PC-3 (cell line): ENCODE measurements around the gene ETV3. TPM values are rescaled to one million over a fixed set of nuclear protein-coding genes. Genes with fewer than 3 reads are reported as not detected.

Source experiments
- ATAC-seq: fragments of 200-7000 bp; cut with Tn5 transposase; 2 replicates; pipeline ENCODE4 v1.9.1; 2020; ENCODE audit warnings: mild to moderate bottlenecking, moderate library complexity
- BruUV-seq: library from RNA; stranded (reverse); fragments of 400-500 nt; replicated peaks from 2 replicates; lab custom pipeline; 2021; lab: Mats Ljungman, UMichigan
- CTCF ChIA-PET: fragments of 300-600 bp; sonication (Branson Sonifier 250); formaldehyde crosslinking; loops from one replicate; lab custom pipeline; 2022; ENCODE audit warnings: antibody characterized with exemption; lab: Charles Lee
- POLR2A ChIA-PET: fragments of 300-600 bp; sonication (Branson Sonifier 250); formaldehyde crosslinking; loops from one replicate; lab custom pipeline; 2022; ENCODE audit warnings: antibody characterized with exemption; ENCODE audit not compliant: unreplicated experiment; lab: Charles Lee
- DNase-seq: peaks from one replicate; pipeline ENCODE4 v3.0.0-alpha.2; 2015
- H2AFZ ChIP-seq: fragments of 300-600 bp; sonication (generic); 2 replicates; pipeline ENCODE4 v1.6.0; 2016; ENCODE audit warnings: antibody characterized with exemption, low read length
- H3F3A ChIP-seq: fragments of 300-600 bp; sonication (generic); one replicate; pipeline ENCODE4 v1.6.0; 2017; ENCODE audit warnings: antibody characterized with exemption, low read length, control low read depth, mild to moderate bottlenecking; ENCODE audit not compliant: unreplicated experiment
- H3K27ac ChIP-seq: fragments of 300-600 bp; sonication (generic); 2 replicates; pipeline ENCODE4 v1.5.1; 2016; ENCODE audit warnings: mild to moderate bottlenecking, low read length
- H3K27me3 ChIP-seq: fragments of 300-600 bp; sonication (generic); 2 replicates; pipeline ENCODE4 v1.6.1; 2016; ENCODE audit warnings: low read length, mixed read lengths
- H3K36me3 ChIP-seq: fragments of 300-600 bp; sonication (generic); 2 replicates; pipeline ENCODE4 v1.6.1; 2016; ENCODE audit warnings: low read depth, mixed run types, low read length, mixed read lengths
- H3K4me1 ChIP-seq: fragments of 300-600 bp; sonication (generic); 2 replicates; pipeline ENCODE4 v1.5.1; 2016; ENCODE audit warnings: low read length; ENCODE audit not compliant: insufficient read depth
- H3K4me2 ChIP-seq: fragments of 300-600 bp; sonication (generic); 2 replicates; pipeline ENCODE4 v1.6.0; 2016; ENCODE audit warnings: low read length
- H3K4me3 ChIP-seq: fragments of 300-600 bp; sonication (generic); 2 replicates; pipeline ENCODE4 v1.5.1; 2016; ENCODE audit warnings: mild to moderate bottlenecking, low read length, mixed read lengths
- H3K79me2 ChIP-seq: fragments of 300-600 bp; sonication (generic); 2 replicates; pipeline ENCODE4 v1.6.1; 2017; ENCODE audit warnings: low read length, mixed read lengths
- H3K9ac ChIP-seq: fragments of 300-600 bp; sonication (generic); 2 replicates; pipeline ENCODE4 v1.6.0; 2016; ENCODE audit warnings: mild to moderate bottlenecking, low read length
- H3K9me2 ChIP-seq: fragments of 300-600 bp; sonication (generic); replicated peaks from 2 replicates; pipeline ENCODE4 v1.6.1; 2016; ENCODE audit warnings: mixed run types, low read length, mixed read lengths
- H3K9me3 ChIP-seq: fragments of 300-600 bp; sonication (generic); 2 replicates; pipeline ENCODE4 v1.6.1; 2016; ENCODE audit warnings: low read length, mixed read lengths
- H4K20me1 ChIP-seq: fragments of 300-600 bp; sonication (generic); 2 replicates; pipeline ENCODE4 v1.6.1; 2016; ENCODE audit warnings: low read length, mixed read lengths
- EZH2 ChIP-seq: fragments of 300-600 bp; sonication (generic); IDR thresholded peaks from one replicate; pipeline ENCODE4 v1.6.1; 2017; ENCODE audit warnings: antibody characterized with exemption, mild to moderate bottlenecking, low read length; ENCODE audit not compliant: unreplicated experiment
- EZH2phosphoT487 ChIP-seq: fragments of 300-600 bp; sonication (generic); IDR thresholded peaks from 2 replicates; pipeline ENCODE4 v1.6.1; 2018; ENCODE audit warnings: mild to moderate bottlenecking, antibody characterized with exemption, low read length, borderline replicate concordance
- intact Hi-C: fragments of 100-400 bp; cut with micrococcal nuclease; formaldehyde crosslinking; loops from 2 replicates; pipeline ENCODE4 v1.9.0; 2023
- total RNA-seq: library from RNA; depleted of rRNA; stranded (reverse); fragments of >200 nt; gene quantifications from 2 replicates; pipeline ENCODE4 v1.2.3, GENCODE V29; 2014
- TF ChIP-seq, protein P1 (sequence below): fragments of 300-600 bp; sonication (generic); conservative IDR thresholded peaks from 2 replicates; pipeline ENCODE4 v1.5.1; 2017; ENCODE audit warnings: antibody characterized with exemption, low read depth, mild to moderate bottlenecking, low read length

ETV3 gene
- total RNA-seq, 1 experiment from 2014 or later, result 12.2 TPM

DNA sequence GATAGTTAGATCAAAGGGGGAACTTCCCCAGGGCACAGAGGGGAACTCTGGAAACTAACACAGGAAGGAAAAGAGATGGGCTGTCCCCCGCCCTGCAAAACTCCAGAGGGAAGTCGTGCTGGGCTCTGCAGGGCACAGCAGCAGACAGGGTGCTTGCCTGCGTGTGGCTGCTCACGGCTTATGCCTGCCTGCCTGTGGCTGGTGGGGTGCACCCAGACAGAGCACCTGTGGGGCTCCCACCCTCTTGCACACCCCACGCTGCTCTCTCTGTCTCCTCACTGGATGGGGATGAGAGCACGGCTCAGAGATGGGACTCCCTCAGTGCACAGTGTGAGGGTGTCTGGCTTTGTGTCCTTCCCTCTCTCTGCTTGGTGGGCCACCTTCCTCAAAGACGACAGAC lies 25.1 kb downstream of the ETV3 start:
- DNase-seq (no peak), ATAC-seq (no peak)
- Histone ChIP-seq H3F3A (no peaks in the 10 kb centered on the region), H3K4me3 (no peak overlapping the region), H3K9me2 (no peaks in the 10 kb centered on the region), H3K27ac (no peak overlapping the region), H3K36me3 (no peaks in the 10 kb centered on the region), H4K20me1 (no peaks in the 10 kb centered on the region), H2AFZ (no peak overlapping the region), H3K4me1 (no peaks in the 10 kb centered on the region), H3K27me3 (peaks cover 32% of the 10 kb centered on the region), H3K4me2 (no peak overlapping the region), H3K79me2 (no peaks in the 10 kb centered on the region), H3K9ac (no peak overlapping the region), H3K9me3 (no peaks in the 10 kb centered on the region)
- CTCF ChIA-PET, result no interaction called here
- BruUV-seq, result no TSS peak
- intact Hi-C loops, result no loop called here
- POLR2A ChIA-PET, result no interaction called here
- TF ChIP-seq, protein P1, sequence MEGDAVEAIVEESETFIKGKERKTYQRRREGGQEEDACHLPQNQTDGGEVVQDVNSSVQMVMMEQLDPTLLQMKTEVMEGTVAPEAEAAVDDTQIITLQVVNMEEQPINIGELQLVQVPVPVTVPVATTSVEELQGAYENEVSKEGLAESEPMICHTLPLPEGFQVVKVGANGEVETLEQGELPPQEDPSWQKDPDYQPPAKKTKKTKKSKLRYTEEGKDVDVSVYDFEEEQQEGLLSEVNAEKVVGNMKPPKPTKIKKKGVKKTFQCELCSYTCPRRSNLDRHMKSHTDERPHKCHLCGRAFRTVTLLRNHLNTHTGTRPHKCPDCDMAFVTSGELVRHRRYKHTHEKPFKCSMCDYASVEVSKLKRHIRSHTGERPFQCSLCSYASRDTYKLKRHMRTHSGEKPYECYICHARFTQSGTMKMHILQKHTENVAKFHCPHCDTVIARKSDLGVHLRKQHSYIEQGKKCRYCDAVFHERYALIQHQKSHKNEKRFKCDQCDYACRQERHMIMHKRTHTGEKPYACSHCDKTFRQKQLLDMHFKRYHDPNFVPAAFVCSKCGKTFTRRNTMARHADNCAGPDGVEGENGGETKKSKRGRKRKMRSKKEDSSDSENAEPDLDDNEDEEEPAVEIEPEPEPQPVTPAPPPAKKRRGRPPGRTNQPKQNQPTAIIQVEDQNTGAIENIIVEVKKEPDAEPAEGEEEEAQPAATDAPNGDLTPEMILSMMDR, result no peak
- TF ChIP-seq EZH2phosphoT487 (no peak), EZH2 (no peak)

DNA sequence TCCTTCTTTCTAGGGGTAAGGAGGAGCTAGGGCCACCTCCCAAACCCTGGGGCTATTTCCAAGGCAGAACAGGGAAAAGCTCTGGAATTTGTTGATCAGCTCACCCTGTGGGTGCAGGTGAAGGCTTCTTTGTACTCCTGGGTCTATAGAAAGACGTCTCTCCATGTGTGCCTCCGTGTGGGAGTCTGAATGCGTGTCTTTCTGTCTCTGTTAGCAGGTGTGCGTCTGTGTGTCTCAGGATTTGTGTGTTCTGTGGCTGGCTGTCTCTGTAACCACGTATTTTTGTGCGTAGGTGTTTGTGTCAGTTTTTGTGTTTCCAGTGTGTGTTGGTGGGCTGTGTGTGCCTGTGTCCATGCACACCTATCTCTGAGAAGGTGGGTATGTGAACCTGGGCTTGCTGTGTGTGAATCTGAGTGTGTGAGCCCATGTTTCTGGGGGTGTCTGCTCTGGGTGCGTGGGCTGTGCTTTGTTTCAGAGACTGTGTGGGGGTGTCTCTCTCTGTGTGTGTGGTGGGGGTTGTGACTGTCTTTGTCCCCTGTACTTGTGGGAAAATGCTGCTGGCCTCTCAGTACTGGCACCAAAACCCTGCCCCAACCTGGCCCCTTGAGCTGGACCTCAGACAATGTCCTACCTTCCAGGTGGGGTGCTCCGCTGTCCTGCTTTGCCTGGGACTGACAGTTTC lies 25.9 kb downstream of the ETV3 start:
- no peaks in the 10 kb centered on the region for H3K9me3 ChIP-seq
- no peaks in the 10 kb centered on the region for H3K79me2 ChIP-seq
- no peak overlapping the region for H3K4me2 ChIP-seq
- H3K9ac ChIP-seq, result no peak overlapping the region
- peaks cover 32% of the 10 kb centered on the region for H3K27me3 ChIP-seq
- no peaks in the 10 kb centered on the region for H3K9me2 ChIP-seq
- H3K36me3 ChIP-seq, result no peaks in the 10 kb centered on the region
- no peak overlapping the region for H3K4me3 ChIP-seq
- H2AFZ ChIP-seq, result no peak overlapping the region
- intact Hi-C loops, result no loop called here
- H3K4me1 ChIP-seq, result no peaks in the 10 kb centered on the region
- H3K27ac ChIP-seq, result no peak overlapping the region
- TF ChIP-seq EZH2 (no peak), EZH2phosphoT487 (no peak)
- TF ChIP-seq, protein P1, result no peak
- ChIA-PET POLR2A (no interaction called here), CTCF (no interaction called here)
- no peaks in the 10 kb centered on the region for H4K20me1 ChIP-seq
- no peaks in the 10 kb centered on the region for H3F3A ChIP-seq
- BruUV-seq, result no TSS peak
- no peak for ATAC-seq
- DNase-seq, result no peak

DNA sequence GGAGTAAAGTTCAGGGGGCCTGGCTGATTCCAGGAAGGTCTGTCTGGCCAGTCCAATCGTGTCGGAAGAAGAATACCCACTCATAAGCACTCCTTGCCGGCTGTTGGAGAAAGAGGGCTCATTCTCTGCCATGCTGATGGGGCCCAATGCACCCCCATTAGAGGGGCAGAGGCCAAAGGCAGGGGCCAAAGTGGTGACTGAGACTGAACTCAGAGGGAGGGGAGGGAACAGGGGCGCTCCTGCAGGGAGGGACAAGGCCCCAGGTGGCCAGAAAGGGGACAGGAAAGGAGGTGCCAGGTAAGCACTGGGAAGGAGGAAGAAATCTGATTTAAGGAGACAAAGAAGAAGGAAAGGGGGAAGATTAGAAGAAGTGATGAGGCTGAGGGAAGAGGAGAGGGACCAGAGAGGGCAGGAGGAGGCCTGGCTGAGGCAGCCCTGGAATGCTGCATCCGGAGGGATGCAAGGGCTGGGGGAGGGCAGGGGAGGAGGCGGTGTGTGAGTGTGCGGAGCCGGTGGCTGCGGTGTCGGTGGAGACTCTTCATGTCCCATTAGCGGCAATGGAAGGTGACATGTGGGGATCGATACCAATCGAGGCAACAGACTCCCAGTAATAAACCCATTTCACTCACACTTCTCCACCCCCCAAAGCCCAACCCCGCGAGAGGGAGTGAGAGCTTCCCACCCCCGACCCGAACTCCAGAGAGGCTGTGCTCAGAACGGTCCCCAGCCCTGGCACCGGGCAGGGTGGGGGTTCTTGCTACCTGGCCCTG lies 26.6 kb downstream of the ETV3 start:
- no peak for DNase-seq
- BruUV-seq, result no TSS peak
- Histone ChIP-seq H4K20me1 (no peaks in the 10 kb centered on the region), H3K79me2 (no peaks in the 10 kb centered on the region), H3K4me3 (no peak overlapping the region), H3K4me2 (no peak overlapping the region), H3K27ac (no peak overlapping the region), H3K9ac (no peak overlapping the region), H3F3A (no peaks in the 10 kb centered on the region), H3K4me1 (peaks cover 4% of the 10 kb centered on the region), H3K9me3 (no peaks in the 10 kb centered on the region), H3K36me3 (no peaks in the 10 kb centered on the region), H3K9me2 (no peaks in the 10 kb centered on the region), H3K27me3 (peaks cover 32% of the 10 kb centered on the region), H2AFZ (no peak overlapping the region)
- TF ChIP-seq EZH2, result no peak
- TF ChIP-seq, protein P1, result no peak
- POLR2A ChIA-PET, result no interaction called here
- intact Hi-C loops, result no loop called here
- CTCF ChIA-PET, result no interaction called here
- no peak for ATAC-seq
